ENCODE results near the gene TNNI2.

TNNI2 gene

DNA sequence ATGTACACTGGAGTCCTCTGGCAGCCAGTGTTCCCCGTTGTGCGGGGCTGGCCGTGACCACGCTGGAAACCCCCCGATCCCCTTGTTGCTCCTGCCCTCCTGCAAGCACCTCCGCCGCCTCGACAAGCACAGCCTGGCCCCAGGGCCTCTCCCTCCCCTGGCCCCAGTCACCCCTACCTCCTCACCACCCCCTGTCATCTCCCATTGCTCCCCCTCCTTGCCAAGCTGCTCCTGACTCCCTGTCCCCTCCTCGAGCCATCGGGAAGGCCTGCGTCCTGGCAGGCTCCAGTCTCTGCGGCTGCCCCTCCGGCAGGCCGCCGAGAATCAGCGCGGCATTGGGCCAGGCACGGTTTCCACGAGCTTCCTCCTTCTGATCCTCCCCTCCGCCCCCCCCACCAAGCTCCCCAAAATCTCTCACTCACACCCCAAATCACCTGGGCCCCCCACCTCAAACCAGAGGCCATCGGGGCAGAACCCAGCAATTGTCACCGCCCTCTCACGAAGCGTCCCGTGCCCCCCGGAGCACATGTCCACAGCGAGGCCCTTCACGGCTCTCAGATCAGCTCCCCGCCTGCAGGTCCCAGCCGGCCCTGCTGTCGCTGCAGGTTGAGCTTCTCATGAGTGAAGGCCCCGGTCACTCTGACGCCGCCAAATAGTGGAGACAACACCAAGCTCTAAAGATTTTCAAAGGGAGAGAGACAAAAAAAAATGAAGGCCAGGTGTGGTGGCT is 8.4 kb downstream of the TNNI2 start:
- DNase-seq (ENCODE audit: low spot score) = no peak

DNA sequence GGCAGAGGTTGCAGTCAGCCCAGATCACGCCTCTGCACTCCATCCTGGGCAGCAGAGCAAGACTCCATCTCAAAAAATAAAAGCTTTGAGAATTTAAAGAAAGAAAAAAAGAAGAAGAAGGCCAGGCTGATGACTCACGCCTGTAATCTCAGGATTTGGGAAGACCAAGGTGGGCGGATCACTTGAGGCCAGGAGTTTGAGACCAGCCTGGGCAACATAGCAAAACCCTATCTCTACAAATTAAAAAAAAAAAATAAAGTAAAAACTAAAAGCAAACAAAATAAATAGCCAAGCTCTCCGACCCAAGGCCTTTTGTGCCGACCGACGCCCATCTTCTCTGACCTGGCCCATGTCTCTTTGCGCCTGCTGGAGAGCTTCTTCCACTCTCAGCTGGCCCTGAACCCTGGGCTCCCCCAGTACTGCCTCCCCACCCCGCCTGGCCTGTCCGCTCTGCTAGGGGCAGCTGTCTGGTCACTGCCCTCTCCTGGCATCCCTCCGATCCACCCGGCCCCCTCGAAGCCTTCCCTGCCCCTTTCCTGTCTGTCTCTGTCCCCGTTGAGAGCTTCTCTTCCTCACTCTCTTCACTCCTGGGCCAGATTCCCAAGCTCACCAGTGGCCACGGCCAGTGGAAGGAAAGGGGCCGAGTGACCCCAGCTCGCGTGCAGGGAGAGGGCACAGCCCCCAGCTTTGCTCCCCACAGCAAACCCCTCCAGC is 9.3 kb downstream of the TNNI2 start:
- DNase-seq (ENCODE audit: low spot score) = no peak

DNA sequence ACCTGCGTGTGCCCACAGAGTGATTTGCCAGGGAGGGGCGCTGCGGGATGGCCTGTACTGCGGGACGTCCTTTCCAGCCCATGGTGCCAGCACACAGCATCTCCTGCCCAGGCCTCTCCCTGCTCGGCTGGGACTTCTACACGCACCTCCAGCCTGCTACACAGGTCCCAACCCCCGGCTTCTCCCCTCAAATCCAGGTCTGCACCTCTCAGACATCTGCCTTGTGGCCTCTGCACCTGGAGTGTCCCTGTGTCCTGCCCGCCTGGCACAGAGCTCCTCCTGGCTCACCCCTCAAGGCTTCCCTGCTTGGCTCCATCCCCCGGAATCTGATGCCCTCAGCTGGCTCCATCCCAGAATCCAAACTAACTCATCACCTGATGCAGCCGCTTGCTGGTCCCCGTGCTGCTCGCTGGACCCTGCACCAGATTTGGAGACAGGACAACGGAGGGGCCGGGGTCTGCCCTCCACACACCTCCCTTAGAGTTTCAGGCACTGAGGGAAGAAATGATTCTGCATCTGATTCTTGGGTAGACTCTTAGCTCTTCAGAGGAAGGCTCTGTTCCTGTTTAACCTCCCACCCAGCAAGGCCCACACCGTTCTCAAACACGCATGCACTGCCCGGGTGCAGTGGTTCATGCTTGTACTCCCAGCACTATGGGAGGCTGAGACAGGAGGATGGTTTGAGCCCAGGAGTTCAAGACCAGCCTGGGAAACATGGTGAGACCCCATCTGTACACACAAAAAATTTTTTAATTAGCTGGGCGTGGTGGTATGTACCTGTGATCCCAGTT is 10.1 kb downstream of the TNNI2 start:
- DNase-seq (ENCODE audit: low spot score) = no peak

DNA sequence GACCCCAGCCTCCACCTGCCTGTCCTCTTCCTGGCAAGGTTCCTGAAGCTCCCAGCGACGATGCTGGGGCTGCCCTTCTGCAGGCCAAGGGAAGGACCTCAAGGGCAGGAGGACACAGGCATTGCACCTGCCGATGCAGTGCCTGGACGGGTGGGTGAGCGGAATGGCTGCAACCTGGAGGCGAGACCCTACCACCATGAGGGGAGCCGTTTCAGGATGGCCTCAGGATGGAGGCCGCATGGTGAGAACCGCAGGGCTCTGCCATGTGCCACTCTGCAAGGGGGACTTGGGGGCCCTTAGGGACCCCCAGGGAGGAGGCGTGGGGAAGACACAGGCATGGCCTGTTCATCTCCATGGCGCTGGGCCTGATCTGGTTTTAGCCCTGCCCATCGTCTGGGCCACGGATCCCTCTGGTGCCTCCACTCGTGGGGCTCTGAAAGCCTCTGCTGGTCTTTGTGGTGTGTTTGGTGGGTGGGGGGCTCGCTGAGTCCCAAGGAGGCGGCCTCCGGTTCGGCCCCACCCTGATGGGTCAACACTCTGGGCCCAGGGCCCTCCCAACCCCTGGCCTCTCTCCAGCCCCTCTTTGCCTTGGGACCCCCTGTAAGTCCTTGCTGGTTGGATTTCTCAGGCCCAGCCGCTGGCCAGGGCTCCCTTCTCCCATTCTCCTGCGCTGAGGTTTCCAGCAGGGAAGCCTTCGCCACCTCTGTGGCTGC is 12.8 kb downstream of the TNNI2 start:
- DNase-seq (ENCODE audit: low spot score) = no peak

DNA sequence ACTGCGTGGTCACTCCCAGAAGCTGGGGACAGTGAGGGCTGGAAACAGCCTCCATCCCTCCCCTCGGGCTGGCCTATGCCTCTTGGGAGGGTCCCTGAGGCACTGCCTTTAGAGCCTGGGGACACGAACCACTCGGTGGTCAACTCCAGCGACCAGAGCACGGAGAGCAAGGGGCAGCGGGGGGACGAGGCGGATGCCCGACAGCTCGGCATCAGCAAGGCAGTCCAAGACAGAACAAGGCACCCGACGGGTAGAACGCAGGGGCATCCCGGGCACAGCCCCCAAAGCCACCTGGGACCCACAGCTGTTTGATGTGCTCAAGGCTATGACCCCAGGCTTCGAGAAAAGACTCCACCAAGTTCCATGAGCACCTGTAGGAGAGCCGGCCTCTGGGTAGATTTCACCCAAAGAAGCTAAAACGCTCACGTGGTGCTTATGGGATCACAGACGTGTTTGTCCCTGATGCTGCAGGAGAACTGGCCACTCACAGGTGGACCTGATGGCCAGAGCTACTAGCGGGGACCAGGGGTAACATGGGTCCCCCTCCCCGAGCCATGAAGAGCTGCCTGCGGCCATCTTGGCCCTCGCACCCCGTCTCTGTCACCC is 13.6 kb downstream of the TNNI2 start:
- no peak for DNase-seq (ENCODE audit: low spot score)

DNA sequence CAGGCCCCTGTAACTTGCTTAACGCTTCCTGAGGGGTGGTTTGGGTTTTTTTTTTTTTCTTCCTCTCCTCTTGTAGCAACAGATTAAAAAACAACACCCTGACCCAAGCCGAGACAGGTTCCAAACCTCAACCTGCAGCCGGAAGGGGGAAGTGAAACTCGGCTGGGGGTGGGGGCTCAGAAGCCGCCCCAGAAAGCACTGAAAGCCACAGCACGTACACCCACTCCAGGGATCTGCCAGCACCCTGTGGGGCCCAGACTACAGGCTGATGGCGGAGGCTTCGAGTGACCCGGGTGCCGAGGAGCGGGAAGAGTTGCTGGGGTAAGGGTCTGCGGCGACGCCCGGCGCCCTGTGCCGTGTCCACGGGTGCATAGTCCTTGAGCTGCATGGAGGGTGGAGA is 14.1 kb downstream of the TNNI2 start, which contains the start of gene LSP1:
Gene LSP1 (plus strand): TSS at position 208 of the 400 bp plus-strand sequence. CDS start 61 bp downstream, at position 269.
- DNase-seq (ENCODE audit: low spot score) = no peak

DNA sequence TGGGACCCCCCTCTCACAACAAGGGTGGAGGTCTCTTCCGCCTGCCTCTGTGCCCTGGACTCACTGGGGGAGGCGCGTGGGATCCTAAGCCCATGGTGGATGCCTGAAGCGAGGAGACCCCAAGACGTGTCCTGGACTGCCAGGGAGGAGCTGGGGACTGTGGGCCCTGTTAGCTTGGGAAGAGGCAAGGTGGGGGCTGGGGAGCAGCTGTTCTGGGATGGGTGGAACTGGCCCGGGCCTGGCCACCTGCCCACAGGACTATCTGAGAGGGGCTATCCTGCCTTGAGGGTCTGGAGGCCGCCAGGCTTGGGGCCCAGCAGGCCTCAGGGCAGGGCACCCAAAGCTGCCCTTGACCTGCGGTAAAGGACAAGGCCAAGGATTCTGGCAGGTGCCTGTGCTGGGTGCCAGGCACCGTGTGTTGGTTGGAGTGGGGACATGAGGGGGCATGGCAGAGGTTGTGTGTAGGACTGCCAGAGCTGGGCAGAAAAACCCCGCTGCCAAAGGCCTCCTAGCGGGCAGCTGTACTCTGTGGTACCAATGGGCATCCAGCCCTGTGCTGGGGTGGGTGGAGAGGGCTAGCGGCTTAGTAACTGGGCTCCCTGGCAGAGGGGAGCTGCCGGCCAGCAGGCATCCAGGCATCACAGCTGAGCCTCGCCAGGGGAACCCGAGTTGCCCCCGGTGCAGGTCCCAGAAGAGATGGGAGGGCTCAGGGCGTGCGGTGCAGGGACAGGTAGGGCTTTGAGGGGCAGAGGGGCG is 14.8 kb downstream of the TNNI2 start:
- DNase-seq (ENCODE audit: low spot score) = no peak

DNA sequence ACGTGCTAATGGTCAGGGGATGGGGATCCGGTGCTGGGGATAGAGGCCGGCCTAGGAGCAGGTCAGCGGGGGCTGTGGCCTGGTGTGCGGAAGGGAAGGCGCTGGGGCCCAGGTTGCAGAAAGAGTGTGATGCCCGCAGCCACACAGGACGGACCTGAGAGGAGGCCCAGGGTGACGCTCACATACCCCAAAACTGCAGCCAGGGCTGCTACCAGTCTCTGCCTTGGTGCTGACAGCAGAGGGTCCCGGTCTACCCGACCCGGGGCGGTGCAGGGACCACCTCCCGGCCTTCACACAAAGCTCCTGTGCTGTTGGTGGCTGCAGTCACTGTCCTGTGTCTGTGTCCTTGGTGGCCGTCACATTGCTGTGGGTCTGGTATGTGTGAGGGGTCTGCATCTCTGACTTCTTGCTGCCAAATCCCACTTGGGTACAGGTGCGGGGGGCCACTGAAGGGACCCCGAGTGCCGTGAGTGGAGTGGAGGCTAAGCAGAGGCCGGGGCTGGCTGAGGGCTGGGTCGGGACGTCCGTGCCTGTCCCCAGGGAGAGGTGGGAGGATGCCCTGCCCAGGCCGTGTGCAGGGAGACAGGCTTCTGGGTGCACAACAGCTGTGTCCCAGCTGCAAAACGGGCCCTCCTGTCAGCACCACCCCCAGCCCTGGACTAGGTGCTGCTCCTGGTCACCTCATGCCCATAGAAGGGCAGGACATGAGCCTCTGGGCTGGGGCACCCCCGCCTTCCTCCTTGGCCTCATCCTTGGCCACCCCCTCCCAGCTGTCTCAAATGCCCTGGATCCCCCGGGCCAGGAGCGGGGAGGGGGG is 15.6 kb downstream of the TNNI2 start:
- DNase-seq (ENCODE audit: low spot score) = no peak

DNA sequence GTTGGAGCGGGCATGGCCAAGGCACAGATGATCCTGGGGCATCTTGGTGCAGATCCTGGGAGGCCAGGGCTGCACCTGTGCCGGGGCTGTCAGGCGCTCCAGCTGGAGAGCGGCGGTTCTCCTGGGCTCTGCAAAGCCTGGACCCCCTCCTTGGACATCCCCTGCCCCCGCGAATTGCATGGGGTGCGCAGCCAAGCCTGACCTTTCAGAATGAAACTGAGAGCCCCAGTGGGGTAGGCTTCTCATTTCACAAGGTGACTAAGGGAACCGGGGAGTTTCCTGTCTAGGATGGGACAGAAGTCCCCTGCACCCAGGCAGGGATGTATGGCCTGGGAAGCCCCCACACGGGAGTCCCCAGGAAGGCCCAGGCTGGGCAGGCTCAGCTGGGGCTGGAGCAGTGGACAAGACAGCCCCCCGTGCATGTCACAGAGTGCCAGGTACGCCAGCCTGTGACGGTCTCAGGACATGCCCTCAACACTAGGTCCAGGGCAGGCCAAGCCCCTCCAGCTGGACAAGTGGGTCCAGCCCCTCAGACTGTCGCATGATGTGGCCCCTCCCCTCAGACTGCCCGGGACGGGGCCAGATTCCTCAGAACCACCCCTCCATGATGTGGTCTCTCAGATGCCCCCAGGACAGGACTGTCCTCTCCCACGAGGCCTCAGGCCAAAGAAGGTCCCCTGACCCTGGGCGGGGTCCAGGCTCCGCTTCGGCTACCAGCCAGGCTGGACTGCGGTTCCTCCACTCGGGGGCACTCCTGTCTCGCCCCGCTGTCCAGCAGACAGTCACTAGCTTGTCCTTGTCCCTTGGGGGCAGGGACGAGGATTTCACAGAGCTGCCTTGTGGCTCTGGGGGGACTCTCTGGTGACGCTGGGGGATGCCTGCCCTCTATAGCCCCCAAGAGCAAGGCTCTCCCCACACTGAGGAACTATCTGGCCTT is 16.4 kb downstream of the TNNI2 start:
- DNase-seq (ENCODE audit: low spot score) = no peak

DNA sequence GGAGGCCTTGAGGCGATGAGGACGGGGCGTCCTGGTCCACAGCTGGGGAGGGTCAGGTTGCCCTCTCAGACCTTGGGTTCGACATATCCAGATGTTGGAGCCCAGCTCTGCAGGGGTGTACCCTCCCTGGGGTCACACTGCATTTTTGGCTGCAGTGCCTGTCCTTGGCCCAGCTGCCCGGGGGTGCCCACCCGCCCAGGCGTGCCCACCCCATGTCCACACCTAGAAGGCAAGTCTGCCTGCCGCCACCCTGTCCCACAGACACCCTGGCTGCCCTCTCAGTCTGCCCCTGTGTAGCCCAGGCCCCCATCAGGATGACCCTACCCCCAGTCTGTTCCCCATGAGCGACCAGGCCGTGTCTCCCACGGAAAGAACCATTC is 17.1 kb downstream of the TNNI2 start:
- DNase-seq (ENCODE audit: low spot score) = no peak

DNA sequence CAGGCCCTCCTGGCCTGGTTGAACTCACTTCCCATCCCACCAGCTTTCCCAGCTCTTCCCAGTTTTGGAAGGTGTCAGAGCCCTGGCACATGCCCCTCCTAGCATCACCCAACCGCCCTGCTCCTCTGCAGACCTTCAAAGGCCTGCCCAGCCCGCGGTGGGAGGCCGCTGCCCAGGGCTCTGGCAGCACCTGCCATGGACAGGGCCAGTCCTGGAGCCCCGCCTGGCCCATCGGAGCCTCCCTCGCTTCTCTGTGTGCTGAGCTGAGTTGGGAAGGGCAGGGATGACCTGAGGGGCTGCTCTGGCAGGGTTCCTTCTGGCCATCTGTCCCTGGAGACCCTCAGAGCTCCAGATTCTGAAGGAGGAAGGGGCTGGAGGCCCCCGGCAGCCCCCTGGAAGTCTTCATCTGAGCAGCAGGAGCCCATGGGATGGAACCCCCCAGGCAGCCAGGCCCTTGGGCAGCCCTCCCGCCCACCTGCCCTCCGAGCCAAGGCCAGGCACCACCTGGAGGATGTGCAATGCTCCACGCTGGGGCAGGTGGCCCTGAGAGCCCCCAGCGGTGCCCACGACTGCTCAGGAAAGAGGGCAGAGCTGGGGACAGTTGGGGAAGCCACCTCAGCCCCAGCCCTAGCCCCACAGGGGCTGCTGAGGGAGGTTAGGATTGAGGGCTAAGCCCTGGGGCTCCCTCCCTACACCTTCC is 17.7 kb downstream of the TNNI2 start:
- no peak for DNase-seq (ENCODE audit: low spot score)

DNA sequence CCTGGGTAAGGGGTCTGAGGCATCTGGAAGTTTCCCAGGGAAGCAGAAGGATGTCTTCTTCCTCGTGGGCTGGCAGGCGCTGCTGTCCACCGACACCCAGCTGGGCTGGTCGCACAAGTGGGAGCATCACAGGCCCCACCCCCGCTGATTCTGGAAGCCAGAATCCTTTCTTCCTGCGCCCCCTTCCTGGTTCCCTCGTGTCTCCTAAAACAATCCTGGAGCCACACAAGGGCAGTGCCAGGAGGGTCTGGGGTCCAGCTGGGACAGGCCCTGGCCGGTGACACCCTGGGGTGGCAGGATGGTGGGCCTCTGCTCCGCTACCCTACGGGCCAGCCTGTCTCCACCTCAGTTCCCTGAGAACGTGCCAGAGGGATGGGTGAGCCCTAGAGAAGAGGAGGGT is 18.3 kb downstream of the TNNI2 start:
- DNase-seq (ENCODE audit: low spot score) = no peak

DNA sequence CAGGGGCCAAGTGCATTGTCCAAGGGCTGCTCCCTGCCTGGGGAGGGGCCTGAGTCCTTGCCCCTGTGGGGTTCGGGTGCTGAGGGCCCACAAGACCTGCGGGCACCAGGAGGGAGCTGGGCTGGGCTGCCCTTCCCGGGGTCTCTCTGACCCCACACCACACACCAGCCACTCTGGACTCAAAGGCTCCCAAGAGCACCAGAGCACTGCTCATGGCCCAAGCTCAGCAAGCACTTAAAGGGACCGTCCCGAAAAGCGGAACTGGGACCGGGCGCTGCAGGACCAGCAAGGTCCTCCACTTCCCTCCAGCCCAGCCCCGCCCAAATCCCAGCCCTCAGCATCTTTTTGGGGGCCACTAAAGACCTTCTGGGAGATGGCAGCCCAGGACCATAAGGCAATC is 19.4 kb downstream of the TNNI2 start:
- DNase-seq (ENCODE audit: low spot score) = no peak

DNA sequence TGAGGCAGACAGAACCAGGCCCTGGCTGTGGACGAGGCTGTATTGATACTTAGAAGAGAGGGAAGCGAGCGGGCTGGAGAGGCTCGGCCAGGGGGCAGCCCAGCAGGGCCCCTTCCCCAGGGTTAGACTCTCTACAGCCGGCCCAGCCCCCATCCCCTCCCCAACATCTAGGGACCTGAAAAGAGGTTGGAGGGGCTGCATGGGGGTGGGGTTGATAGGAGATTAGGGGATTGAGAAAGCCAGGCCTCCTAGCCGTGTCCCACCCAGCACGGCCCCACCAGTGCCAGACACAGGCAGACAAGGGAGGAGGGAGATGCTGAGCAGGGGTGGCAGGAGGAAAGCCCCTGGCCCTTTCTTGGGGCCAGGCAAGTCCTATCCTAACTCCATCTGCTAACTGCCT is 19.8 kb downstream of the TNNI2 start:
- no peak for DNase-seq (ENCODE audit: low spot score)

DNA sequence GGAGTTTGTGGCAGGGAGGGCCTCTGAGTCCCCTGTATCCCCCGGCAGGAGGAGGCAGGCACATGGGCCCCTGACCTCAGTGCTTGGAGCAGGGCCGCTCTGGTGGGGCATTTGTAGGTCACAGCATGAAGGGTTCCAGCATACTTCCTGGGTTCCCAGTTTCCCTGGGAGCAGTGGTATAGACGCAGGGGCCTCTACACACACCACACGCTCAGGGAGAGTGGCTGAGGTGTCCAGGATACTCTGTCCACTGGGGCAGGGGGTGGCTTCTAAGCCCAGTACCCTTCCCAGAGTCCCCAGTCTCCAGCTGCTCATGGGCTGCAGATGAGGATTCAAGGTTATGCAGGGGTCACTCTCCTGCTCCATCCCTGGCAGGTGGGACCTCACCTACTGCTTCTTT is 20.2 kb downstream of the TNNI2 start:
- DNase-seq (ENCODE audit: low spot score) = no peak

DNA sequence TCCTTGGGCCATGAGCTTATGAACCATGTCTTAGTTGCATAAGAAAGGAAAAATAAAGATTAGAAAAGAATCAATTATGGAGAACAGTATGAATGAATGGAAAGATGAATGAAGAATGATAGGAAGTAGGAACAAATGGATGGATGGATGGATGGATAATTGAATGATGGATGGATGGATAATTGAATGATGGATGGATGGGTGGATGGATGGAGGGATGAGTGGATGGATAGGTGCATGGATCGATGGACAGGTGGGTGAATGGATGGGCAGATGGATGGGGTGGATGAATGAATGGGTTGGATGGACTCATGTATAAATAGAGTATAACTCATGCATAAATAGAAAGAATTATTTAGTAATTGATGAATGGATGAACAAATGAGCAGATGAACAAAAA is 21.3 kb downstream of the TNNI2 start:
- DNase-seq (ENCODE audit: low spot score) = no peak

DNA sequence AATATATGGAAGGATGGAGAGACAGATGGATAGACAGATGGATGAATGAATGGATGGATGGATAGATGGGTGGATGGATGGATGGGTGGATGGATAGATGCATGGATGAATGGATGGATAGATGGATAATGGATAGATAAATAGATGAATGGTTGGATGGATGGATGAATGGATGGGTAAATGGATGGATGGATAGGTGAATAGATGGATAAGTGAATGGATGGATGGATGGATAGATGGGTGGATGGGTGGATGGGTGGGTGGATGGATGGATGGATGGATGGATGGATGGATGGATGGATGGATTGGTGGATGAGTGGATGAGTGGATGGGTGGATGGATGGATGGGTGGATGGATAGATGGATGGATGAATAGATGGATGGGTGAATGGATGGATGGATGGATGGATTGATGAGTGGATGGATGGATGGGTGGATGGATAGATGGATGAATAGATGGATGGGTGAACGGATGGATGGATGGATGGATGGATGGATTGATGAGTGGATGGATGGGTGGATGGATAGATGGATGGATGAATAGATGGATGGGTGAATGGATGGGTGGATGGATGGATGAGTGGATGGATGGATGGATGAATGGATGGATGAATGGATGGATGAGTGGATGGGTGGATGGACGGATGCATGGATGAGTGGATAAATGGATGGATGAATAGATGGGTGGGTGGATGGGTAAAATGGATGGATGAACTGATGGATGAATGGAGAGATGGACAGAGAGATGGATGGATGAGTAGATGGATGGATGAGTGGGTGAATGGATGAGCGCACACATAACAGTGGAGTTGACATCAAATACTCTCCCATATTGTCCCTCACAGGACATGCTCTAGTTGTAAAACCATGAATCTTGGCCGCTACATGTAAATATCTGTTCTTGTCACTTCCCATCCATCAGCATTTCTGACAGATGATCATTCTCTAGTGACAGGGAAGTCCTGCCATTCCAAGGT is 22.9 kb downstream of the TNNI2 start:
- no peak for DNase-seq (ENCODE audit: low spot score)

Data from RKO (cell line).